C4-2B (cell line): ENCODE results near the gene AKR1C3.

Source experiments
- CTCF ChIP-seq: fragments of 450-650 bp; conservative IDR thresholded peaks from 2 replicates; pipeline ENCODE4 v1.5.1; 2017; ENCODE audit warnings: mild to moderate bottlenecking
- ZFX ChIP-seq: fragments of 450-650 bp; IDR thresholded peaks from 2 replicates; pipeline ENCODE4 v1.6.1; 2017

GRCh38 chr10:5079836-5080235 lies 14.4 kb upstream of the AKR1C3 start:
- no peak for TF ChIP-seq CTCF
- no peak for TF ChIP-seq ZFX
